ENCODE results near the gene UGGT1.
A peak's percentile ranks its signal among the peaks of the same experiment; 100 is the strongest.
"Not testable (repeated sequence)": the region's sequence is repeated elsewhere in the genome, so short reads cannot be mapped to it uniquely, and the experiment has no call there.

The UGGT1 gene

DNA sequence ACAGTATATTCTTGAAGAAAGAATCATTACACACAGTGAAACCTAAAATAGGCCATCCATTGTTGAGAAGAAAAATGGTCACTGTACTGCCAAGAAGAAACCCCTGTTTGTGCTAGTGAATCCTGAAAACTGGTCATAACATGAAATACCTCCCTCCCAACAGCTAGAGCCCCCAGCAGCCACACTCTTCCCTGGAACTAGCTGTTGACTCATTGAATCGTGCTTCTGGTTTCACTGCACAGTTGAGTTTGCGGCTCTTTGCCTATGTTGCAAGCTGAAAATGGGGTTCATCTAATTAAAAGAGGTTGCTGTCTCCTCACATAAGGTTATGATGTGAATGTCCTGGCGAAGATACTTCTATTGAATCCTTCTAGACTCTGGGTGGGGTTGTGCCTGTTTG lies 86.3 kb downstream of the UGGT1 start:
- no peak for DNase-seq

DNA sequence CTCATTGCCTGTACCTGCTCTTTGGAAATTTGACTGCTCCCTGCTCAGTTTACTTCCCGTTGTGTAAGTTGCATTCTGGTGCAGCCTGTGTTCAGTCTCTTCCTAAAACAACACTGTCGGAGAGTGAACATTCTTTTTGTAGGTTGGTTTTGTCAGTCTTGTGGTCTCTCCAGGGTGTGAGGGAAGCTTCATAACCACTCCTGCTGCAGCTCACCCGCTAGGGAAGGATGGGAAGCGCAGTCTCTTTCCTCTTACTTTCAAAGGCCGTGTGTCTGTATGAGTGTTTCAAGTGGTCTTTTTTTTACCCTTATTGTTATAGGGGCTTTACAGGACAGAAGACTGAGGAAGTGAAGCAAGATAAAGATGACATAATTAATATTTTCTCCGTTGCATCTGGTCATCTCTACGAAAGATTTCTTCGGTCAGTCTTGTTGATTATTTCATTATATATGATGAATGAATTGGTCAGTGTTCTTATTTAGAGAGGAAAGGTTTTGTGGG lies 87.2 kb downstream of the UGGT1 start:
- no peak for DNase-seq

DNA sequence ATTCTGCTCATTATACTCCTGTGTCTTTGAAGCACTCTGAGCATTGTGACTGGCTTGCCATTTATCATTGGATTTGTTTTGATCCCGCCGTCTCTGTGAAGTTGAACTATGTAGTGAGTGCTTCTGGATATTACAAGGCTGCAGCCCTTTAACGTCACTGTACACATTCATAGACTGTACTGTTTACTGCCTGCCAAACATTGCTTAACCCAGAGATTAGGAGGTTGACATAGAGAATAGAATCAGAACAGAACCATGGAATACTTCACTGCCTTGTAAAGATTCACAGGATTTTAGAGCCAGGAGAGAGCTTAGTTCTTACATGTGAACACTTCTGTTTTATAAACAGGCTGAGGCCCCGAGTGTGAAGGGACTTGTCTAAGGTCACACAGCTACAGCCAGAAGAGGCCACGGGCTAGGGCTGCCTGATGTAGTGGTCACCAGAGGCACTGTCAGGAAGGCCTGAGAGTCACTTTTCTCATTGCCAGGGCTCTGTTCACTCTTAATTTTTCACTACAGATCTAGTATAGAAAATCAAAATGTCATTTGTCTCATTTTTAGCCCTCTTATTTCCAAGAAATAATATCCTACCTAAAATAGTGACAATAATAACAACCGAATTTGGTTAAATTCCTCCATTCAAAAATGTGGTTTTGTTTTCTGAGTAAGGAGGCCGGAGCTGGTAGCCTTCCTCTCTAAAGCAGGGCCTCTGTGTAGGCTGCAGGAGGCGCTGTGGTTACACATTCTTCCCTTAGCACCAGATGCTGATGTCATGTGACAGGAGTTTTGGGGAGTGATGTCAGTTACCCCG lies 87.9 kb downstream of the UGGT1 start:
- DNase-seq: peak; percentile 14

DNA sequence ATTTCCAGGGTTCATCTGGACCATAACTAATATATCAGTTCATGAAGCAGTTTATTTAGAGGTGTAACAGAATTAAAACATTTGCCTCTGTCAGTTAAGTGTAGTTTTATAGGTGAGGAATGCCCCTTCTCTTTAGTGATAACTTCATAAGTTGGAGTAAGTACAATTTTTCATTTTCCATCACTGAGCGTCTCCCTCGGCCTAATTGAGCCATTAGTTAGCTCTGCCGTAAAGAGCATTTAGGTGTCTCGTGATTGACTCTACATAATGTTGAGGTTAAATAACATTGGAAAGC lies 88.4 kb downstream of the UGGT1 start:
- DNase-seq: no peak

- DNase-seq: no peak
These were observed 89.0 kb downstream of the UGGT1 start for GRCh38 chr2:128180031-128180430.

- DNase-seq: no peak
These were observed 94.6 kb downstream of the UGGT1 start for GRCh38 chr2:128185576-128185975.

DNA sequence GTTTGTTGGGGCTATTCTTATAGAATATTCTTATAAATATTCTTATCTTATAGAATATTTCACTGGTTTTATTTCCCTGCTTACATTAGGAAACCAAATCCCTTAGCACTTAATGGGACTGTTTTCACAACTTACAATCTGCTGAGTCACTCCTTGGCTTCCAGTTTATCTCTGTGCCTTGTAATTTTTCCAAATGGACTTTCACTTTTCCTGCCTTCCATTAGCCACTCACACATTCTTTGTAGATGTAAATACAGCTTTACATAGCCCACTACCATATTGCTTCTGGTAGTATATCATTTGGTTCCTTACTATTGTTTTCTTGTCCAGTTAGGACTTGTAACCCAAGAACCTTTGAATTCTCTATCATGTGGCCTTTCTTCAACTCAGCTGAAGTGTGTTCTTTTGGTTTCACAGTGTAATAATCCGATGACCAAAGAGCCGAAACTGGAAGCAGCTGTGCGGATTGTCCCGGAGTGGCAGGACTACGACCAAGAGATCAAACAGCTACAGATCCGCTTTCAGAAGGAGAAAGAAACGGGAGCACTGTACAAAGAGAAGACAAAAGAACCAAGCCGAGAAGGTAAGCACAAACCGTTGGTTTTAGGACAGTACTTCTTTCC lies 96.1 kb downstream of the UGGT1 start:
- no peak for DNase-seq

DNA sequence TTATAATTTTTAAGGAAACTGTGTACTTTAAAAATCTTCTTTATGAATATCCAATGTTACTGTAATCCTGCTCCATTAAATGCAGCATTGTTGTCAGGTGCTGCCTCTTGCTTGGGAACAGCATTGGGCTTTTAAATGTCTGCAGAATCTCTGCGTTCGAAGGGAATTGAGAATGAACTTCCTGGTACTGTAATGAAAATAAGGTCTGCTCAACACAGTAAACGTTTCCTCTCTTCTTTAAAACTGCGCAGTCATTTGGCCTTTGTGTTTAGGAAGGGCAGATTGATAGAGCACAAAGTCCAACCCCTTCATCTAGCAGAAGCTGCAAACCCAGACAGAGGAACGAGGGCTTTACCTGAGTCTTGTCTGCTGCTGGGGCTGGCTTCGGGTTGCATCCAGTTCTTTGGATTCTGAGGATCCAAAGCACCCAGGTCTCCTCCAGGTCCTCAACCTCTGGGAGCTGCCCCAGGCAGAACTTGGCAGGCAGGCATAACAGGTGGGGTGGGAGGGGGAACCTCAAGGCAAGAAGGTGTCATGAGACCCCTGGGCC lies 104.5 kb downstream of the UGGT1 start:
- no peak for DNase-seq

- no peak for DNase-seq
These were observed 105.0 kb downstream of the UGGT1 start for GRCh38 chr2:128196026-128196425.

DNA sequence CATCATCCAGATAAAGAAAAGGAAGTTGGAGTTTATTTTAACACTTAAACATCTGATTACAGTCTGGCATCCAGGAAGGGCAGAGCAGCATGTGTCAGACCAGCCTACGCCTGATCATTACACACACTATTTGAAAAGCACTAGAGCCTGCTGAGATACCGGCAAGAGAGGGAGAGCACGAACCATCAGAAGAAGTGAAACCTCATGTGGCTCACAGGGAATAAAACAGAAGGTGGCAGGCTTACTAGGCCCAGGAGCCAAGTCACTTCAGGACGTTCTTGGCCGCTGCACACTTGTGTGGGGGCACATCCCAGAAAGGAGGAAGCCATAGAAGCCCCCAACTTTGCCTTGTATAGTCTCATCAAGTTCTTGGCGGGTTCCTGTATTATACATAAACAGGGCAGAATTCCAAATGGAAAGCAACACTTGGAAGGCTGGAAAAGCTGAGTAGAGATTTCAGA lies 105.5 kb downstream of the UGGT1 start:
- DNase-seq: no peak

DNA sequence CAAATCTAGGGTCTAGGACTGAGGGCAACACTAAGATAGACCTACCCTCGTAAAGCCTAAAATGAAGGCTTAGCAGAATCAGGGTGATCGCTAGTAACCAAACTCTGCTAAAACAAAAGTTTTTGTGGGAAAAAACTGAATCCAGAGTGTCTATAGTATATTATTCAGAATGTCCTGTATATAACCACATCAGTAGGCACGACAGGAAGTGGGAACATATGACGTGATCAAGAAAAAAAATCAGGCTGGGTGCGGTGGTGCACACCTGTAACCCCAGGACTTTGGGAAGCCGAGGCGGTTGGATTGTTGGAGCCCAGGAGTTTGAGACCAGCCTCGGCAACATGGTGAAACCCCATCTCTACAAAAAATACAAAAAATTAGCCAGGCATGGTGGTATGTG lies 106.1 kb downstream of the UGGT1 start:
- DNase-seq: no peak

DNA sequence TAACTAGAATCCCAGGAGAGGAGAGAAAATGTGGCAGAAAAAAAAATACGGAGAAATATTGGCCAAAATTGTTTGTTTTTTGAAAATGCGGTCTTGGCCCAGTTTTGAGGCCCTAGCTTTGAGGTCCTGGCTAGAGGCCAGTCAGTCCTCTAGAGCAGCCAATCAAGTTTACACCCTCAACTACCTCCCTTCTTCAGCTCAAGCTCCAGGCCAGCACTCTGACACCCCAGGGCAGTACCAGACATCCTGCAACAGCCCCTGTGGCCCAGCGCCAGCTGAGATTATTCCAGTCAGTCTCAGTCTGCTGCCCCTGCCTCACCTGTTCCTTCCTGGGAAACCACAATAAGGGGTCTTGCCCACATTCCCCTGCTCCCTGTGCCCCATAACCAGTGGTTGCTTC lies 107.7 kb downstream of the UGGT1 start:
- no peak for DNase-seq

DNA sequence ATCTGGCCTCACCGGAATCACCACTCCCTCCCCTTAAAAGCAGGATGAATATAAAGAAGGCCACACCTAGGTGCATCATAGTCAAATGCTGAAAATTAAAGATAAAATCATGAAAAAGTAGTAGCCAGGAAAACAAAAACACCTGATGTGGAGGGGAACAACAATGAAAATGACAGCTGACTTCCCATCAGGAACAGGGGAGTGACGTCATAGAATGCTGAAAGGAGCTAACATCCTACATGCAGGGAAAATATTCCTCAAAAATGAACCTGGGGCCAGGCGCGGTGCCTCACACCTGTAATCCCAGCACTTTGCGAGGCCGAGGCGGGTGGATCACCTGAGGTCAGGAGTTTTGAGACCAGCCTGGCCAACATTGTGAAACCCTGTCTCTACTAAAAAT lies 108.1 kb downstream of the UGGT1 start:
- no peak for DNase-seq

GRCh38 chr2:128202791-128203190 lies 111.8 kb downstream of the UGGT1 start:
- no peak for DNase-seq

DNA sequence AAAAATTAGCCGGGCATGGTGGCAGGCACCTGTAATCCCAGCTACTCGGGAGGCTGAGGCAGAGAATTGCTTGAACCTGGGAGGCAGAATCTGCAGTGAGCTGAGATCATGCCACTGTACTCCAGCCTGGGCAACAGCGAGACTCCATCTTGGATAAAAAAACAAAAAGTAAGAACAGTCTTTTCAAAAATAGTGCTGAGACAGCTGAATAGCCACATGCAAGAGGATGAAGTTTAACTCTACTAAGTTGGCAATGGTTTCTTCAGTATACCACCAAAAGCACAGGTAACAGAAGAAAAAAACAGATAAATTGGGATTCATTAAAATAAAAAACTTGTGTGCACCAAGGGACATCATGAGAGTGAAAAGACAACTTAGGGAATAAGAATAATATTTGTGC lies 115.2 kb downstream of the UGGT1 start:
- DNase-seq: no peak

DNA sequence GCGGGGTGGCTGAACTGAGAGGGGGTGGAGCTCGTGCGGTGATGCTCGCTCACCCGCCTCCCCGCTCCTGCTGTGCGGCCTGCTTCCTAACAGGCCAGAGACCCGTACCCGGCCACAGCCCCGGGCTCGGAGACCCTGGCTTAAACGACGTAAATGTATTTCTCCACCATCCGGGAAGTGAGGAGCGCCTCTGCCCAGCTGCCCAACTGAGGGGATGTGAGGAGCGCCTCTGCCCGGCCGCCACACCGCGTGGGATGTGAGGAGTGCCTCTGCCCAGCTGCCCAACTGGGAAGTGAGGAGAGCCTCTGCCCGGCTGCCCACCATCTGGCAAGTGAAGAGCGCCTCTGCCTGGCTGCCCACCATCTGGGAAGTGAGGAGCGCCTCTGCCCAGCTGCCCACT lies 117.0 kb downstream of the UGGT1 start:
- DNase-seq: no peak

DNA sequence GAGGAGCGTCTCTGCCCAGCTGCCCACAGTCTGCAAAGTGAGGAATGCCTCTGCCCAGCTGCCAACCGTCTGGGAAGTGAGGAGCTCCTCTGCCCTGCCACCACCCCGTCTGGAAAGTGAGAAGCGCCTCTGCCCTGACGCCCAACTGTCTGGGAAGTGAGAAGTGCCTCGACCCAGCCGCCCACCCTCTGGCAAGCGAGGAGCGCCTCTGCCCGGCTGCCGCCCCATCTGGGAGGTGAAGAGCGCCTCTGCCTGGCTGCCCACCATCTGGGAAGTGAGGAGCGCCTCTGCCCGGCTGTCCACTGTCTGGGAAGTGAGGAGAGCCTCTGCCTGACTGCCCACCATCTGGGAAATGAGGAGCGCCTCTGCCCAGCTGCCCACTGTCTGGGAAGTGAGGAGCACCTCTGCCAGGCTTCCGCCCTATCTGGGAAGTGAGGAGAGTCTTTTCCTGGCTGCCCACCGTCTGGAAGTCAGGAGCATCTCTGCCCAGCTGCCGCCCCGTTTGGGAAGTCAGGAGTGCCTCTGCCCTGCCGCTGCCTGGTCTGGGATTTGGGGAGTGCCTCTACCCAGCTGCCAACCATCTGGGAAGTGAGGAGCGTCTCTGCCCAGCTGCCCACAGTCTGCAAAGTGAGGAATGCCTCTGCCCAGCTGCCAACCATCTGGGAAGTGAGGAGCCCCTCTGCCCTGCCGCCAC lies 117.8 kb downstream of the UGGT1 start:
- DNase-seq: not testable (repeated sequence)

DNA sequence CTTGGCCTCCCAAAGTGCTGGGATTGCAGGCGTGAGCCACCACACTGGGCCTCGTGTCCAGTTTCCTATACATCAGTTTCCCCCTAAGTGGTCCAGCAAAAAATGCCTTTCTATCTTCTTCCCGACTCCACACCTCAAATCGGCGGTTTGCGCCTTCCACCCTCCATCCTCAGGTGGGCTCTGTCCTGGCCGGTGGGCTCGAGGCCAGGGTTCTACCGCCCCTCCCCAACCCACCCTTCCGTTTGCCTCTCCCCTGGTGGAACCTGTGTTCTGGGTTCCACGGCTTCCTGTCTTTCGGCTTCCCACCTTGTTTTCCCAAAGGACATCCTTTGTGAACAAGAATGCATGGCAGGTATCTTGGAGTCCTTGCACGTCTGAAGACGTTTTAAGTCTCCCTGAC lies 123.3 kb downstream of the UGGT1 start:
- DNase-seq: no peak

GRCh38 chr2:128214866-128215460 lies 124.0 kb downstream of the UGGT1 start:
- no peak for DNase-seq

DNA sequence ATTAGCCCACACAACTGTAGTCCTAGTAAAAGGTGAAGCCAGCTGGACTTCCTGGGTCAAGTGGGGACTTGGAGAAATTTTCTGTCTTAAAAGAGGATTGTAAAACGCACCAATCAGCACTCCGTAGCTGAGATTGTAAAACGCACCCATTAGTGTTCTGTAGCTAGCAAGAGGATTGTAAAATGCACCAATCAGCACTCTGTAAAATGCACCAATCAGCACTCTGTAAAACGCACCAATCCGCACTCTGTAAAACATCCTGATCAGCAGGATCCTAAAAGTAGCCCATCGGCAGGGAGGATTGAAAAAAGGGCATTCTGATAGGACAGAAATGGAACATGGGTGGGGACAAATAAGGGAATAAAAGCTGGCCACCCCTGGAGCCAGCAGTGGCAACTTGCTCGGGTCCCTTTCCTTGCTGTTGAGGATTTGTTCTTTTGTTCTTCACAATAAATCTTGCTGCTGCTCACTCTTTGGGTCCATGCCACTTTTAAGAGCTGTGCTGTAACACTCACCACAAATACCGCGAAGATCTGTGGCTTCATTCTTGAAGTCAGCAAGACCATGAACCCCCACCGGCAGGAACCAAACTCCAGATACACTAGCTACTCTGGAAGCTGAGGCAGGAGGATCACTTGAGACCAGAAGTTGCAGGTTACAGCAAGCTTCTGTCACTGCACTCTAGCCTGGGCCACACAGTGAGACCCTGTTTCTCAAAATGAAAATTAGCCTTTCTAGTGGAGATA lies 125.1 kb downstream of the UGGT1 start:
- no peak for DNase-seq

GRCh38 chr2:128217671-128218070 lies 126.7 kb downstream of the UGGT1 start:
- DNase-seq: no peak

DNA sequence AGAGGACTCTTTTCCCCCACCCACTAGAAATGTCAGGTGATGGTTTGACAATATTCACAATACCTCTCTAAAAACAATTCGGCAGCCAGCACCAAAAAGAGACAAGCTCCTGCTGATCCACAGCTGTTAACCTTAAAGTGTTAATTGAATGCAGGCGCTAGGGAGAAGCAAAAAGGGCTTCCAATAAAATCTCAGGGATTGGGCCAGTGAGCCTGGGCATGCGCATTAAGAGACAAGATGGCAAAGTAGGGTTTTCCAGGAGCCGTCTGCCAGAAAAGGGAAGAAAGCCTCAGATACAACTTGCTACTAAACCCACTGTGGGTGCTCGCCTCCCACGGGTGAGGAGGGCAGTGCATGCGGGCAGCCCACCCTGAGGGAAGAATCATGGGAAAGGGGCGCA lies 128.9 kb downstream of the UGGT1 start:
- DNase-seq: no peak

GRCh38 chr2:128227862-128228261 lies 136.9 kb downstream of the UGGT1 start:
- DNase-seq: no peak
